ENCODE data around the gene TMEM163.
"Not testable (repeated sequence)": the region's sequence is repeated elsewhere in the genome, so short reads cannot be mapped to it uniquely, and the experiment has no call there.

TMEM163 gene

GRCh38 chr2:134518101-134518500 lies 200.7 kb downstream of the TMEM163 start:
- no peak overlapping the region for H3K27ac ChIP-seq (ENCODE audit: low read depth, low read length)

DNA sequence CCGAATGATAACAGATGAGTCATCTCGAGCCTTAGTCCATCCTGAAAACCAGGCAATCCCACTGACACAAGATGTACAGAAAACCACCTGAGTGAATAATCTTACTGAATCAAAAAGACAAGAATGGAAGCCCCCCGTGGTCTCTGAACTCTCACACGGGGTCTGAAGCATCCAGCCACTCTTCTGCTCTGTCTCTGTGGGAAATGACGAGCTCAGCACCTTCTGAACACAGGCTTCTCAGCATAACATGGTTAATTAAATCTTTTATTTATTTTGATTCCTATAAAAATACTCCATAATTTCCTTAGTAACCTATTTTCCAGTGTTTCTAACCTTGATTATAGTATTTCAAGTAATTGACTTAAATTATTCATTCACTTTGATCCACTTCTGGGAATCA lies 203.7 kb downstream of the TMEM163 start:
- no peaks in the 10 kb centered on the region for H3K27me3 ChIP-seq (ENCODE audit: control insufficient read depth, insufficient read depth, low read length)
- no peaks in the 10 kb centered on the region for H3K9me3 ChIP-seq (ENCODE audit: control insufficient read depth, insufficient read depth, low read depth, low read length)
- no peaks in the 10 kb centered on the region for H3K36me3 ChIP-seq (ENCODE audit: control insufficient read depth, insufficient read depth, low read length)
- no peak overlapping the region for H3K4me3 ChIP-seq (ENCODE audit: low read depth, low read length)
- no peak overlapping the region for H3K9ac ChIP-seq (ENCODE audit: low read length)
- H3K4me1 ChIP-seq (ENCODE audit: control insufficient read depth, insufficient read depth, low read length): no peaks in the 10 kb centered on the region
- no peak overlapping the region for H3K27ac ChIP-seq (ENCODE audit: low read depth, low read length)

More at GRCh38 chr2:134518101-134518500, 200.7 kb downstream of the TMEM163 start:
- Histone ChIP-seq H3K36me3 (ENCODE audit: control insufficient read depth, insufficient read depth, low read length) (no peaks in the 10 kb centered on the region), H3K9ac (ENCODE audit: low read length) (no peak overlapping the region), H3K9me3 (ENCODE audit: control insufficient read depth, insufficient read depth, low read depth, low read length) (no peaks in the 10 kb centered on the region), H3K27me3 (ENCODE audit: control insufficient read depth, insufficient read depth, low read length) (no peaks in the 10 kb centered on the region), H3K4me3 (ENCODE audit: low read depth, low read length) (no peak overlapping the region), H3K4me1 (ENCODE audit: control insufficient read depth, insufficient read depth, low read length) (no peaks in the 10 kb centered on the region)

GRCh38 chr2:134513465-134513804 lies 205.4 kb downstream of the TMEM163 start:
- Histone ChIP-seq H3K36me3 (ENCODE audit: control insufficient read depth, insufficient read depth, low read length) (no peaks in the 10 kb centered on the region), H3K4me1 (ENCODE audit: control insufficient read depth, insufficient read depth, low read length) (0 out of 2 replicates have a peak, but pooled peaks cover under 1% of the 10 kb centered on the region), H3K9me3 (ENCODE audit: control insufficient read depth, insufficient read depth, low read depth, low read length) (no peaks in the 10 kb centered on the region), H3K27ac (ENCODE audit: low read depth, low read length) (no peak overlapping the region), H3K4me3 (ENCODE audit: low read depth, low read length) (no peak overlapping the region), H3K9ac (ENCODE audit: low read length) (no peak overlapping the region), H3K27me3 (ENCODE audit: control insufficient read depth, insufficient read depth, low read length) (no peaks in the 10 kb centered on the region)

DNA sequence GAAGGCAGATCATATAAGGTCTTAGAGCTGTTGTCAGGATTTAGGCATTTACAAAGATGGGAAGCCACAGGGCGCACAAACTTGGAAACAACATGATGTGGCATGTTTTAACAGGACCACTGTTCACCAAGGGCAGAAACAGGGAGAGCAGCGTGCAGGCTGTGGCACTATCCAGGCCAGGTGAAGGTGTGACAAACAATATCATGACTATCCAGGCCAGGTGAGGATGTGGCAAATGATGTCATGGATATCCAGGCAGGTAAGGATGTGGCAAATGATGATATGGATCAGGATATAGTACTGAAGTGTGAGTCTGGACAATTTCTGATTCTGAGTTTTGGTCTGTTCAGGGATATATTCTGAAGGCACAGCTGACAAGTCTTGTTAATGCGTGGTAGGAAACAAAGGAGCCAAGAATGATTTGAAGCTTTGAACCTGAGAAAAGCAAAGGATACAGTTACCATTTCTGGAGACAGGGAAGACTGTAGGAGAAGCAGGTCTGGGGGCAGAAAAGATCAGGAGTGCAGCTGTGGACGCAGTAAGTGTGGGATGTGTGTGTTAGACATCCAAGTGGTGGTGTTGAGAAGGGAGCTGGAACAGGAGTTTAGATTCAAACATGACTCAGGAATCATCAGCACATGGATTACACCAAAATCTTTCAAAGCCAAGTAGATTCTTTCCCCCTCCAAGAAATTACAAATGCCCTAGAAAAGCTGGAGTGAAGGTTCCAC lies 205.9 kb downstream of the TMEM163 start:
- Histone ChIP-seq H3K9ac (ENCODE audit: low read length) (no peak overlapping the region), H3K4me3 (ENCODE audit: low read depth, low read length) (no peak overlapping the region), H3K9me3 (ENCODE audit: control insufficient read depth, insufficient read depth, low read depth, low read length) (no peaks in the 10 kb centered on the region), H3K27me3 (ENCODE audit: control insufficient read depth, insufficient read depth, low read length) (no peaks in the 10 kb centered on the region), H3K36me3 (ENCODE audit: control insufficient read depth, insufficient read depth, low read length) (no peaks in the 10 kb centered on the region), H3K27ac (ENCODE audit: low read depth, low read length) (no peak overlapping the region), H3K4me1 (ENCODE audit: control insufficient read depth, insufficient read depth, low read length) (0 out of 2 replicates have a peak, but pooled peaks cover 6% of the 10 kb centered on the region)

DNA sequence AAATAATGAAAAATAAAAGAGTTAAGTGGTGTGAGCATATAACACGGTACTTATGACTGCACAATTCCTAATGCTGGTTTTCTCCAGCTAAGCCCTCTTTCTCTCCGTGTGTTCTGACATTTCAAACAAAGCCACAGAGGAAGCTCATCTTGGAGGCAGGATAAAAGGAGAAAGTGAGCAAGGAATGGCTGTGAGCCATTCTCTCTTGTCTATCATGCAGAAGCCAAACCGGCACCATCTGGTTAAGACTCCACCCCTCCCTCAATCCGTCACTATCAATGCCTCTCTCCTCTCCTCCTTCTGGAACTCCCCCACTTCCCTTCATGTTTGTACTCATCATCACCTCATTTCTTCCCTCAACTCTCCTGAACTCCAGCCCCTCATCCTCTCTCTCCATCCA lies 210.4 kb downstream of the TMEM163 start:
- no peaks in the 10 kb centered on the region for H3K36me3 ChIP-seq (ENCODE audit: control insufficient read depth, insufficient read depth, low read length)
- H3K27ac ChIP-seq (ENCODE audit: low read depth, low read length): no peak overlapping the region
- H3K9ac ChIP-seq (ENCODE audit: low read length): no peak overlapping the region
- no peak overlapping the region for H3K4me3 ChIP-seq (ENCODE audit: low read depth, low read length)
- H3K9me3 ChIP-seq (ENCODE audit: control insufficient read depth, insufficient read depth, low read depth, low read length): no peaks in the 10 kb centered on the region
- no peaks in the 10 kb centered on the region for H3K27me3 ChIP-seq (ENCODE audit: control insufficient read depth, insufficient read depth, low read length)
- peaks cover 6% of the 10 kb centered on the region; the same call in 1 of the 2 replicates for H3K4me1 ChIP-seq (ENCODE audit: control insufficient read depth, insufficient read depth, low read length)

DNA sequence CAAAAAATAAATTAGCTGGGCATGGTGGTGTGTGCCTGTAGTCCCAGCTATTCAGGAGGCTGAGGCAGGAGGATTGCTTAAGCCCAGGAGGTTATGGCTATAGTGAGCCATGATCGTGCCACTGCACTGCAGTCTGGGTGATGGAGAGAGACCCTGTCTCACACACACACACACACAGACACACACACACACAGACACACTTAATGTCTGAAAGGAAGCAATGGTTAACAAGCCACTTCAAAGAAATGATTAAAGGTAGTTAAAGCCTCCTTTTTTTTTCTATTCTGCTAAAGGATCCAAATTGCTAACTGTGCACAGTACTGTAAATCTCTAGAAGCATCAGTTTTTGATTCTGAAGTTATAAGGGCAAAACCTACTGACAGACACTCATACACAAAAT lies 211.1 kb downstream of the TMEM163 start:
- Histone ChIP-seq H3K27me3 (ENCODE audit: control insufficient read depth, insufficient read depth, low read length) (no peaks in the 10 kb centered on the region), H3K9ac (ENCODE audit: low read length) (no peak overlapping the region), H3K4me3 (ENCODE audit: low read depth, low read length) (no peak overlapping the region), H3K36me3 (ENCODE audit: control insufficient read depth, insufficient read depth, low read length) (no peaks in the 10 kb centered on the region), H3K27ac (ENCODE audit: low read depth, low read length) (no peak overlapping the region), H3K4me1 (ENCODE audit: control insufficient read depth, insufficient read depth, low read length) (peaks cover 6% of the 10 kb centered on the region; the same call in 1 of the 2 replicates), H3K9me3 (ENCODE audit: control insufficient read depth, insufficient read depth, low read depth, low read length) (no peaks in the 10 kb centered on the region)

DNA sequence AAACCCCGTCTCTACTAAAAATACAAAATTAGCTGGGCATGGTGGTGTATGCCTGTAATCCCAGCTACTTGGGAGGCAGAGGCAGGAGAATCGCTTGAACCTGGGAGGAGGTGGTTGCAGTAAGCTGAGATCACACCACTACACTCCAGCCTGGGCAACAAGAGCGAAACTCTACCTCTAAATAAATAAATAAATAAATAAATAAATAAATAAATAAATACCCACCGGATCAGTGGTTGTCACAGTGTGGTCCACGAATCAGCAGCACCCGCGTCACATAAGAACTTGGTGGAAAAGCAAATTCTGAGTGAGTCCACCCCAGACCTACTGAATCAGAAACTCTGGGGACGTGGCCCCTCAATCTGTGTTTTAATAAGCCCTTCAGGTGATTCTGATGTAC lies 211.6 kb downstream of the TMEM163 start:
- not testable (repeated sequence) for H3K9me3 ChIP-seq (ENCODE audit: control insufficient read depth, insufficient read depth, low read depth, low read length); H3K36me3 ChIP-seq (ENCODE audit: control insufficient read depth, insufficient read depth, low read length); H3K9ac ChIP-seq (ENCODE audit: low read length); H3K4me1 ChIP-seq (ENCODE audit: control insufficient read depth, insufficient read depth, low read length); H3K27me3 ChIP-seq (ENCODE audit: control insufficient read depth, insufficient read depth, low read length); H3K27ac ChIP-seq (ENCODE audit: low read depth, low read length); H3K4me3 ChIP-seq (ENCODE audit: low read depth, low read length)

DNA sequence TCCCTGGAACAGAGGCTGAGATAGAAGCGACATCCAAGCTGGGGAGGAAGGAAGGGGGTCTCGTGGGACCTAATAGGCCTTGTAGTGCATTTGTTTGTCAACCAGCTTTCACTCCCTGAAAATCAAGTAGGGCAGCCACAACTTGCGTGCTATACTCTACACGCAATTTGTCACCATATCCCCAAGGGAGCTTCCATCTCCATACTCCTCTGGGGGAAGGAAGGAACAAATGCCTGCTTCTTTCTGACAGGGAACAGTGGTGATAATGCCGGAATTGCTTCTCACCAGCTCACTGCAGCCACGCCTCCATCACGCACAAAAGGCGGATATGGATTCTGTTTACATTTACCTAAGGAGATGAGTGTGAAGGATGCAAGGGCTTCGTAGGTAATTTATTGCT lies 213.4 kb downstream of the TMEM163 start:
- no peak overlapping the region for H3K9ac ChIP-seq (ENCODE audit: low read length)
- H3K36me3 ChIP-seq (ENCODE audit: control insufficient read depth, insufficient read depth, low read length): no peaks in the 10 kb centered on the region
- no peaks in the 10 kb centered on the region for H3K9me3 ChIP-seq (ENCODE audit: control insufficient read depth, insufficient read depth, low read depth, low read length)
- no peak overlapping the region for H3K4me3 ChIP-seq (ENCODE audit: low read depth, low read length)
- peaks cover 6% of the 10 kb centered on the region; the same call in 1 of the 2 replicates for H3K4me1 ChIP-seq (ENCODE audit: control insufficient read depth, insufficient read depth, low read length)
- no peaks in the 10 kb centered on the region for H3K27me3 ChIP-seq (ENCODE audit: control insufficient read depth, insufficient read depth, low read length)
- no peak overlapping the region for H3K27ac ChIP-seq (ENCODE audit: low read depth, low read length)

- Histone ChIP-seq H3K9ac (ENCODE audit: low read length) (no peak overlapping the region), H3K36me3 (ENCODE audit: control insufficient read depth, insufficient read depth, low read length) (no peaks in the 10 kb centered on the region), H3K27me3 (ENCODE audit: control insufficient read depth, insufficient read depth, low read length) (no peaks in the 10 kb centered on the region), H3K4me1 (ENCODE audit: control insufficient read depth, insufficient read depth, low read length) (peaks cover 6% of the 10 kb centered on the region; the same call in 1 of the 2 replicates), H3K4me3 (ENCODE audit: low read depth, low read length) (no peak overlapping the region), H3K9me3 (ENCODE audit: control insufficient read depth, insufficient read depth, low read depth, low read length) (no peaks in the 10 kb centered on the region), H3K27ac (ENCODE audit: low read depth, low read length) (no peak overlapping the region)
Measured at GRCh38 chr2:134504586-134505336, 214.0 kb downstream of the TMEM163 start.

- Histone ChIP-seq H3K9ac (ENCODE audit: low read length) (no peak overlapping the region), H3K4me1 (ENCODE audit: control insufficient read depth, insufficient read depth, low read length) (no peaks in the 10 kb centered on the region; the same call in 1 of the 2 replicates)
Measured at GRCh38 chr2:134502104-134502503, 216.7 kb downstream of the TMEM163 start.

GRCh38 chr2:134501476-134502091 lies 217.2 kb downstream of the TMEM163 start:
- Histone ChIP-seq H3K27me3 (ENCODE audit: control insufficient read depth, insufficient read depth, low read length) (no peaks in the 10 kb centered on the region), H3K4me1 (ENCODE audit: control insufficient read depth, insufficient read depth, low read length) (no peaks in the 10 kb centered on the region; the same call in 1 of the 2 replicates), H3K27ac (ENCODE audit: low read depth, low read length) (no peak overlapping the region), H3K9me3 (ENCODE audit: control insufficient read depth, insufficient read depth, low read depth, low read length) (no peaks in the 10 kb centered on the region), H3K9ac (ENCODE audit: low read length) (no peak overlapping the region), H3K4me3 (ENCODE audit: low read depth, low read length) (no peak overlapping the region), H3K36me3 (ENCODE audit: control insufficient read depth, insufficient read depth, low read length) (no peaks in the 10 kb centered on the region)

More at GRCh38 chr2:134502104-134502503, 216.7 kb downstream of the TMEM163 start:
- no peak overlapping the region for H3K4me3 ChIP-seq (ENCODE audit: low read depth, low read length)
- no peak overlapping the region for H3K27ac ChIP-seq (ENCODE audit: low read depth, low read length)
- no peaks in the 10 kb centered on the region for H3K27me3 ChIP-seq (ENCODE audit: control insufficient read depth, insufficient read depth, low read length)
- no peaks in the 10 kb centered on the region for H3K9me3 ChIP-seq (ENCODE audit: control insufficient read depth, insufficient read depth, low read depth, low read length)
- no peaks in the 10 kb centered on the region for H3K36me3 ChIP-seq (ENCODE audit: control insufficient read depth, insufficient read depth, low read length)

Measured in HUES6 (cell line).